HuH-7 (cell line): ENCODE measurements around the gene USP32.
"Not testable (repeated sequence)": the region's sequence is repeated elsewhere in the genome, so short reads cannot be mapped to it uniquely, and the experiment has no call there.

Experiments used
- DNase-seq: peaks from one replicate; pipeline ENCODE4 v3.0.0; 2011; ENCODE audit warnings: low spot score

Gene USP32, protein sequence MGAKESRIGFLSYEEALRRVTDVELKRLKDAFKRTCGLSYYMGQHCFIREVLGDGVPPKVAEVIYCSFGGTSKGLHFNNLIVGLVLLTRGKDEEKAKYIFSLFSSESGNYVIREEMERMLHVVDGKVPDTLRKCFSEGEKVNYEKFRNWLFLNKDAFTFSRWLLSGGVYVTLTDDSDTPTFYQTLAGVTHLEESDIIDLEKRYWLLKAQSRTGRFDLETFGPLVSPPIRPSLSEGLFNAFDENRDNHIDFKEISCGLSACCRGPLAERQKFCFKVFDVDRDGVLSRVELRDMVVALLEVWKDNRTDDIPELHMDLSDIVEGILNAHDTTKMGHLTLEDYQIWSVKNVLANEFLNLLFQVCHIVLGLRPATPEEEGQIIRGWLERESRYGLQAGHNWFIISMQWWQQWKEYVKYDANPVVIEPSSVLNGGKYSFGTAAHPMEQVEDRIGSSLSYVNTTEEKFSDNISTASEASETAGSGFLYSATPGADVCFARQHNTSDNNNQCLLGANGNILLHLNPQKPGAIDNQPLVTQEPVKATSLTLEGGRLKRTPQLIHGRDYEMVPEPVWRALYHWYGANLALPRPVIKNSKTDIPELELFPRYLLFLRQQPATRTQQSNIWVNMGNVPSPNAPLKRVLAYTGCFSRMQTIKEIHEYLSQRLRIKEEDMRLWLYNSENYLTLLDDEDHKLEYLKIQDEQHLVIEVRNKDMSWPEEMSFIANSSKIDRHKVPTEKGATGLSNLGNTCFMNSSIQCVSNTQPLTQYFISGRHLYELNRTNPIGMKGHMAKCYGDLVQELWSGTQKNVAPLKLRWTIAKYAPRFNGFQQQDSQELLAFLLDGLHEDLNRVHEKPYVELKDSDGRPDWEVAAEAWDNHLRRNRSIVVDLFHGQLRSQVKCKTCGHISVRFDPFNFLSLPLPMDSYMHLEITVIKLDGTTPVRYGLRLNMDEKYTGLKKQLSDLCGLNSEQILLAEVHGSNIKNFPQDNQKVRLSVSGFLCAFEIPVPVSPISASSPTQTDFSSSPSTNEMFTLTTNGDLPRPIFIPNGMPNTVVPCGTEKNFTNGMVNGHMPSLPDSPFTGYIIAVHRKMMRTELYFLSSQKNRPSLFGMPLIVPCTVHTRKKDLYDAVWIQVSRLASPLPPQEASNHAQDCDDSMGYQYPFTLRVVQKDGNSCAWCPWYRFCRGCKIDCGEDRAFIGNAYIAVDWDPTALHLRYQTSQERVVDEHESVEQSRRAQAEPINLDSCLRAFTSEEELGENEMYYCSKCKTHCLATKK (N-terminal part only)

DNA sequence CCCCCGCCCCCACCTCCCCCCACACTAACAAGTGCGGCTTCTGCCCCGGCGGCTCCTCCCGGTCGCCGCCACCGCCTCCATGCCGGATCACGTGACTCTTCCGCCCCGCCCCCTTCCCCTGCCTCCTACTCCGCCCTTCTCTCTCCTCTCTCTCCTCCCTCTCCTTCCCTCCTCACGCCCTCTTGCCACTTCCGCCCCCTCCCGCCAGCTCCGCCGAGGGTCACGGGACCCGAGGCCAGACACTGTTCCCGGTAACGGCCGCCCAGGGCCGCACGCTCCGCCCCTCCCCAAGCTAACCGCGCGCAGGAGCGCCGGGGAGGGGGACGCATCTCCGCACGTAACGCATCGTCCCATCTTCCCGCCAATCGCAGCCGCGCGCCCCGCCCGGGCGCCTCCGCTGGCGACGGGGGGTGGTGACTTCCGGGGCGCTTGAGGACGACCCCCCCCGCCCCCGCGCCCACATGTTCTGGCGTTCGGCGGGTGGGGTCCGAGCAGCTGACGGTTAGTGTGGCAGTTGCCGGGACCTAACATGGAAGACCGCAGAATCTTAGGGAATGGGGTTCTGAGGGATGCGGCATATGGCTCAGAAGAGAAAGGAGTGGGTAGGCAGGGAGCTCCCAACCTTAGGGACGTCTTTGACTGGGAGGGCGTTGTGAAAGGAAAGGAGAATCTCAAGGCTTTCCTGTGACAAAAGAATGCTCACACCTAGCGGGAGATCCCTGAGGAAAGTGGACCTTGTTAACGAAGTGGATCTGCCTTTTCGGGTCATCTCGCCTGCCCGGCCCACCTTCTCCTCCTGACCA lies at the start of gene USP32:
TSS of gene USP32 (minus strand) at position 92 of the 803 bp plus-strand sequence. CDS start 194 bp downstream, outside the sequence.
- peak; percentile 91 for DNase-seq

DNA sequence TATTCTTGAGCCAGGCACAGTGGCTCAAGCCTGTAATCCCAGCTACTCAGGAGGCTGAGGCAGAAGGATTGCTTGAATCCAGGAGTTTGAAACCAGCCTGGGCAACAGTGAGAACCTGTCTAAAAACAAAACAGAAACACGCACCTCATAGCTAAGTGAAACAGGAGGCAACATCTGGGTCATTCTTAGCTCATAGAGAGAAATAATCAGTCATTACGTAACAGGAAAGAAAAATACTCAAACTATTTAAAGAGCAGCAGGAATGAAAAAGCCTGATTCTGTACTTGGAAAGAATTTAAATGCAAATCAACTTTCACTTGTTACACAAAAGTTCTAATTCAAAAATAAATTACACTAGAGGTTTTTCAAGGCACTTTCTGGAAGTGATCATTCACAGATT lies 47.6 kb upstream of the USP32 start:
- DNase-seq, result no peak

DNA sequence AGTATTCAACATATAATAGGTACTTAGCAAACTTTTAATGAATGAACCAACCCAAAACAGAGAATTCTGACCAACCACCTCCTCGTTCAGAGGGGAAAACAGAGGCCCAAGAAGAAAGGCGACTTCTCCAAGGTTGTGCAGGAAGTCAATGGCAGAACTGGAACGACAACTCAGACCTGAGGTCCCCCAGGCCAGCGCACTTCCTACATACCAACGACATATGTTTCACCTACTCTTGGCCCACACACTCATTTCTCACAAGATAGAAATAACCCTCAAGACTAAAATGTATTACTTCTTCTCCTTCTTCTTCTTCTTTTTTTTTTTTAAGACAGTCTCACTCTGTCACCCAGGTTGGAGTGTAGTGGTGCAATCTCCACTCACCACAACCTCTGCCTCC lies 44.7 kb upstream of the USP32 start:
- no peak for DNase-seq

DNA sequence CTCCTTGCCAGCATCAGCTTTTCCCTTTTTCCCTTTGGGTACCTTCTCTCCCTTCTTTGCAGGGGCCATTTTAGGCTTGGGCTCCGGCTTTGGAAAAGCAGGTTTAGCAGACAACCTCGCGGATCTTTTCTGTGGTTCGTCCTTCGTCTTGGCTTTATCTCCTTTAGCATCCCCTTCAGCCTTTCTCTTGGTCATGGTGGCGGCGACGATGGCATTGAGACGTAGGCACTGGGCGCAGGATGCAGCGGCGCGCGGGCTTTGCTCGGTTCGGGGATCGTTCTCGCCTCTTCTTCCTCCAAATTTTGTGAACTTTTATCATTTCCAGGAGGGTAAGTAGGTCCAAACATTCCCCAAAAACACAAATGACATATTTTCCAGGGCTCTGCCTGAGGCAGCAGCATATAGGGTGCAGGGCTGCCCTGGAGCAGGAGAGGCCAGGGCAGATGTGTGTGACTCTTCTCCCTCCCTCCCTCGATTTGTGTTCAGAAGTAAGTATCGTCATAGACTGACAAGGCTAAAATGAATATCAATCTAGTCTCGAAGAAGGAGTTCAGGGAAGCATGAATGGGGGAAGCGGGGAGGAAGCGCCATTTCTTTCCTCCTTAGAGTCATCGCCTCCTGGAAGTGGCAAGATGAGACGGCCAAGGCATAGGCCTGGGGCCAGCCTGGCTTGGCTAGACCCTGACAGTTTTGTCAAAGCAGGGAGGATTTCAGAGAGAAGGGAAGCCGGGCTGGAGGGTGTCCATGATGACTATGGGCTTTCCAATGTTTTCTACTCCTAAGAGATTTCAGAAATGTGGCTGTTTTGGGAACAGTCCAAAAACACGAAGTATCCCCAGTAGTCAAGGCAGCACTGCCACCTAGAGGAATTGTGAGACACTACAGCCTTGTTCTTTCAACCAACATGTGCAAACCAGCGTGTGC lies 43.6 kb upstream of the USP32 start:
- DNase-seq, result peak; percentile 73

DNA sequence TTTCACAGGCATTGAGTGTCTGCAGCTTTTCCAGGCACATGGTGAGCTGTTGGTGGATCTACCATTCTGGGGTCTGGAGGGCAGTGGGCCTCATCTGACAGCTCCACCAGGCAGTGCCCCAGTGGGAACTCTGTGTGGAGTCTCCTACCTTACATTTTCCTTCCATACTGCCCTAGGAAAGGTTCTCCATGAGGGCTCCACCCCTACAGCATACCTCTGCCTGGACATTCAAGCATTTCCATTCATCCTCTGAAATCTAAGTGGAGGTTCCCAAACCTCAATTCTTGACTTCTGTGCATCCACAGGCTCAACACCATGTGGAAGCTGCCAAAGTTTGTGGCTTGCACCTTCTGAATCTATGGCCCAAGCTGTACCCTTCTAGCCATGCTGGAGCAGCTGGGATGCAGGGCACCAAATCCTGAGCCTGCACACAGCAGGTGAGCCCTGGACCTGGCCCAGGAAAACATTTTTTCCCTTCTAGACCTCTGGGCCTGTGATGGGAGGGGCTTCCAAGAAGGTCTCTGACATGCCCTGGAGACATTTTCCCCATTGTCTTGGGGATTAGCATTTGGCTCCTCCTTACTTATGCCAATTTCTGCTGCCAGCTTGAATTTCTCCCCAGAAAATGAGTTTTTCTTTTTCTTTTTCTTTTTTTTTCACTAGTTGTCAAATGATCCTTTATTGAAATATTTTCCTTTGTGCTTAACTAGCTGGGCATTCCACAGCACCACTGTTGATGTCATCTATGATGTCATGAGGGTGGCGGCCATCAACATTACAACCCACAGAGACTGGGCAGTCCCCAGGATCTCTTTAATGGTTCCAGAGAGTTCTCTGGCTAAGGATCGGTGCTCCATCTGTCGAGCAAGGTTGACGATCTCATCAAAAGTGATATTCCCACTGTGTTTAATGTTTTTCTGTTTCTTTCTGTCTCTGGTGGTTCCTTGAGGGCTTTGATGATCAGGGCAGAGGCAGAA lies 41.4 kb upstream of the USP32 start:
- not testable (repeated sequence) for DNase-seq

DNA sequence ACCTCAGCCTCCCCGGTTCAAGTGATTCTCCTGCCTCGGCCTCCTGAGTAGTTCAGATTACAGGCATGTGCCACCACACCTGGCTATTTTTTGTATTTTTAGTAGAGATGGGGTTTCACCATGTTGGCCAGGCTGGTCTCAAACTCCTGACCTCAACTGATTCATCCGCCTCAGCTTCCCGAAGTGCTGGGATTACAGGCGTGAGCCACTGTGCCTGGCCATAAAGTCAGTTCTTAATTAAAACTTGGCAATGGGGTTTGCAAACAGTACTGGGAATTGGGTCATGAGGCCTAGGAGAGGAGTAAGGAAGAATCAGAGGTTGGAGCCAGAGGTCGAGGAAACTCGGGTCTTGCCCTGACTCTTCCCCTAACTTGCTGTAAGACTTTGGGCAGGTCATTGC lies 38.6 kb upstream of the USP32 start:
- not testable (repeated sequence) for DNase-seq

DNA sequence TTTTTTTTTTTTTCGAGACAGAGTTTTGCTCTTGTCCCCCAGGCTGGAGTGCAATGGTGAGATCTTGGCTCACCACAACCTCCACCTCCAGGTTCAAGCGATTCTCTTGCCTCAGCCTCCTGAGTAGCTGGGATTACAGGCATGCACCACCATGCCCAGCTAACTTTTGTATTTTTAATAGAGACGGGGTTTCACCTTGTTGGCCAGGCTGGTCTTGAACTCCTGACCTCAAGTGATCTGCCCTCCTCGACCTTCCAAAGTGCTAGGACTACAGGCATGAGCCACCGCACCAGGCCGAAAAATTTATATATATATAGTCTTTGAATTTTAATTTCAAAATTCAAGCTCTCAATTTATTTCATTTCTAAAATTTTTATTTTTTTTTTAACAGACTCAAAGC lies 36.6 kb upstream of the USP32 start:
- DNase-seq, result not testable (repeated sequence)

DNA sequence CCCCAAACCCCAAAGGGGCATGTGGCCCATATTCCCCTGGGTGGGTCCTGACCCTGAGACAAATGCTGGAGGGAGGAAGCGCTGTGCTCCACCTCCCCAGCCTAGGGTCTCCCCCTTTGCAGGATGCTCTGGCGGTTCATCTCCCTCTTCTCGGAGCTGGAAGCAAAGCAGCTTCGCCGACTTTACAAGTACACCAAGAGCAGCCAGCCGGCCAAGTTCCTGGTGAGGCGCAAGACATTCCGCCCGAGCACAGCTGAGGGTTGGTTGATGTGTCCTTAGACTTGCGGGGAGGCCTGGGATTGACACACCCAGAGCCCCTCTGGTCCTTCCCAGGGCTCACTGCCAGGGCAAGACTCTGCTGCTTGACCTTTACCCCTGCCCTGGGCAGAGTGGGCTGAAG lies 34.7 kb upstream of the USP32 start:
- no peak for DNase-seq

DNA sequence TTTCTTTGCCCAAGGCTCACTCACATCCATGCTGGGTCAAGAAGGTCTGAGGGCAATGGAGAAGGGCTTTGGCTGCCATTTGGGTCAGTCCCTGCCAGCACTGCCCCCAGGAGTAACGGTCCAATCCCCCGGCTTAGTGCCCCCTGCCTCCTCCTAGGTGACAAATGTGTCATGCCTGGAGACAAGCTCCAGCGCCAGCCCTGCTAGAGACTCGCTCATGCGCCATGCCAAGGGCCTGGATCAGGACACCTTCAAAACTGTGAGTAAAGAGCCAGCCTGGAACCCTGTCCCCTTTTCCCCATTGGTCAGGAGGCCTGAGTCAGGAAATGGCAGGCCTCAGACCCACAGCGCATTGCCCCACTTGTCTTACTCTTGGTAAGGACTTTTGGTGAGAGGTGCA lies 33.7 kb upstream of the USP32 start:
- DNase-seq, result no peak

DNA sequence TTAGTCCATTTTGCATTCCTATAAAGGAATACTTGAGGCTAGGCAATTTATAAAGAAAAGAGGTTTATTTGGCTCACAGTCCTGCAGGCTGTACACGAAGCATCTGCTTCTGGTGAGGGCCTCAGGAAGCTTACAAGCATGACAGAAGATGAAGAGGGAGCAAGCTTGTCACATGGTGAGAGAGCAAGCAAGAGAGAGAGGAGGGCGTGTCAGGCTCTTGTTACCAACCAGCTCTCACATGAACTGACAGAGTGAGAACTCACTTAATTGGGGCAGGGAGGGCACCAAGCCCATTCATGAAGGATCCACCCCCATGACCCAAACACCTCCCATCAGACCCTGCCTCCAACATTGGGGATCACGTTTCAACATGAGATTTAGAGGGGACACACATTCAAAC lies 31.9 kb upstream of the USP32 start:
- DNase-seq, result no peak

DNA sequence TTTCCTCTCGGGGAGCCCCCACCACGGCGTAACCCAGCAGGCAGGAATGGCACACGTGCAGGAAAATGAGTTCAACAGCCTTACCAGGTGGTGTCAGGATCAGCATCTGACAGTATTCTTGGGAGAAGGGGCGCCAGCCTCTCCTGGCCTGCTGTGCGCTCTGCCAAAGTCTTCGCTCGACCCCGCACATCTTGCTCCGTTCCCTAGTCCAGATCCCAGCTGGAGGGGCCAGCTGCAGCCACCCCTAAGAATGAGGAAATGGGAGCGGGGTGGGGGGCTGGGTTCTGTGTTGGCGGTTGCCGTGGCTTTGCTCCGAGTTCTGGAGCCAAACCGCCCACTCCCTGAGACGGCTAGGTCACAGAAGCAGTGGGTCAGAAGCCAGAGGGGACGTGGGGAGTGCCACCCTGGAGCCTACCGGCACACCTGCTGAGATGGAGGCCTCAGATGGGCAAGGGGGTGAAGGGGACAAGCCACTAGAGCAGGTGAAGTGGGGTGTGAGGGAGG lies 30.3 kb upstream of the USP32 start, which contains the start of gene CHCT1:
TSS of gene CHCT1 (plus strand) at position 328 of the 504 bp plus-strand sequence. CDS start at position 432, 104 bp downstream.
- no peak for DNase-seq

DNA sequence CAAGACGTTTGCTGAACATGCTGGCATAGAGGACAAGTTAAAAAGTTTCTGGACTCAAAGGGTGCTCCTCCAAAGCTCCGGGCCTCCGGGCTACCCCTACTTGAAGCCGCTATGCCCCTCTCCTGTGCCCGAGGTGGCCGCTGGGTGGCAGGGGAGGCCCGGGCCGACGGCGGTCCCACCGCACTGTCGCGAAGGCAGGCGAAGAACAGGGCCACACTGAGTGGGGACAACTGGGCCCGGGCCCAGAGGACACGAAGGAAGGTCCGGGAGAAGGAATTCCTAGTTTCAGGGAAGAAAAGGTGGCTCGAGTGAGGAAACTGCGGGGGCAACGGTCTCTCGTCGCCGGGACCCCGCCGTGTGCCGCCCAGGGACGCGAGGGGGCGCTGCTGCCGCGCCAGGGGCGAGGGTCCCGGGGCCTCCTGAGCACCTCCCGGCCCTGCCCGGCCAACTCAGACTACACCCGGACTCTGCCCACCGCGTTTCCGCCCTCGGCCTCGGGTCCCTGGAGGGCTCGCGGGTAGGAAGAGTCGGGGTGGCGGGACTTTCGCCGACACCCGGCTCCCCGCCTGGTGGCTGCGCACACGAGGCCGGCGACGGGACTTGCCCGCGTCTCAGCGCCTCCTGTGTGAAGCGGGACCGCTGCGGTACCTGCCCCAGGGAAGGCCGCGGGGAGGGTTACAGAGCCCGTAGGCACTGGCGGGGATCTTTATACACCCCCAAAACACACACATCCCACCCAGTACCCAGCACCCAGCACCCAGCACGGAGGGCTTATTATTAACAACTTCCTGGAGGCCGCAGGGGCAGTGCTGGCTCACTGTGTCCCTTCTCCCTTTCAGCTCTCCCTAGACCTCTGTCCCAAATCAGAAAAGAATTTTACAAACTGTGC lies 29.6 kb upstream of the USP32 start:
- DNase-seq, result peak; percentile 90

DNA sequence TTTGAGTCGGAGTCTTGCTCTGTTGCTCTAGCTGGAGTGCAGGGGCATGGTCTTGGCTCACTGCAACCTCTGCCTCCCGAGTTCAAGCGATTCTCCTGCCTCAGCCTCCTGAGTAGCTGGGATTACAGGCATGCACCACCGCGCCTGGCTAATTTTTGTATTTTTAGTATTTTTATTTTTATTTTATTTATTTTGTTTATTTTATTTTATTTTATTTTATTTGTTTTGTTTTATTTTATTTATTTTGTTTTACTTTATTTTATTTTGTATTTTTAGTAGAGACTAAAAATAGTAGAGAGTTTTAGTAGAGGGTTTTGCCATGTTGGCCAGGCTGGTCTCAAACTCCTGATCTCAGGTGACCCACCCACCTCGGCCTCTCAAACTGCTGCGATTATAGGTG lies 27.9 kb upstream of the USP32 start:
- DNase-seq, result not testable (repeated sequence)

DNA sequence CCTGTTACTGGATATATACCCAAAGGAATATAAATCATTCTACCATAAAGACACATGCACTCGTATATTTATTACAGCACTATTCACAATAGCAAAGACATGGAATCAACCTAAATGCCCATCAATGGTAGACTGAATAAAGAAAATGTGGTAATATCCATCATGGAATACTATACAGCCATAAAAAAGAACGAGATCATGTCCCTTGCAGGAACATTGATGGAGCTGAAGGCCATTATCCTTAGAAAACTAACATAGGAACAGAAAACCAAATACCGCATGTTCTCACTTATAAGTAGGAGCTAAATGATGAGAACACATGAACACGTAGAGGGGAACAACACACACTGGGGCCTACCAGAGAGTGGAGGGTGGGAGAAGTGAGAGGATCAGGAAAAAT lies 27.1 kb upstream of the USP32 start:
- DNase-seq, result not testable (repeated sequence)

DNA sequence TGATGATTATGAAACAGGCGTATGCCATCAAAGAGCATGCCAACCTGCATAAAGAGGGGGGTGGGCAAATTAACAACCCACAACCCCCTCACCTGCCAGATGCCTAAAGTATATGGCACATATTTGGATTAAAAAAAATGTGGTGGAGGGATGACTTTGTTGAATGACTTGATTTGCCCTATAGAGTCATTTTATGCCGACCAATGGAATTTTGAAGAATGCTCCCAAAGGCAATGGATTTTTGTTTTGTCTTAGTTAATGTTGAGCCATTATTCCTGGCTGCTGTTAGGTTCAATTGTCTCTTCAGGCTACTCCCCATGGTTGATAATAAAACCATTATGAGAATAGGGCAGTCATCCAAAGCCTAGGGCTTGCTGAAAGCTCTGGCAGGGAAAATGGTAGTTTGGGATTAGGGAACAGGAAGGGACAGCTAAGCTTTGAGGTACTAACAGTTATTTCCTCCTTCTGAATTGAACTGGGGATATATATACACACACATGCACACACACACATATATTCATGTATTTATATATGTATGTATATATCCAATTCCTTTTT lies 24.5 kb upstream of the USP32 start:
- no peak for DNase-seq

DNA sequence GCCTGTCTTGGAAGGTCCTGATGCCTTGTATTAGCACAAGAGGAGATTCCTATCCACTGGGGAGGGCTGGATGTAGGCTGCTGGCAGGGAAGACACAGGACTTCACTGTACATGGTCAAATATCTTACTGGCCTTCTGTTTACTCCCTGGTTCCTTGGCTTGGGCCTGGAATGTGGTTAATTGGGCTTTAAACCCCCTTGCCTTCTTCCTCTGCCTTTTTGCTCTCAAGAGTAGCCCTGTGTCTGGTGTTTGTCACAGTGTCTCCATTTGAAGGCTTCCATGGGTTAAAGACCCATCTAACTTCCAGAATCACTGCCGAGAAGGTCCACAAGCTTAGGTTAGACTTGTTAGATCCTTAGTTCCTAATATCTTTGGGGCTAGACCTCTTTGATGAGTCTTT lies 23.2 kb upstream of the USP32 start:
- DNase-seq, result no peak

DNA sequence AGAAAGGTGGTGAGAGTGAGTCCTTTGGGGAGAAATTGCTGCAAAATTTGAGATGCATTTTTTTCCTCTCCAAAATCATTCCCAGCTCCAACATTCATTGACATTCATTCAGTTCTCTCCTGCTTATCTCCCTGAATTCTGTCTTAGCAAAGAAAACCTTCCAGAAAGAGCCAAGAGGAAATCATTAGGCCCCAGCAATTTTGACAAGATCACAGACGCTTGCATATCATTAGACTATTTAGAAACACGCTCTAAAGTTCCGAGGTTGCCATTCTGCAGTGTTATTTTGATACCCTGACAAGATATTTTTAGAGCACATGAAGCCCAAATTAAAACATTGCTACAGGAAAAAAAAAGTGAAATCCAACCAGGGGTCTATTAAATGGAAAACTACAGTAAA lies 20.8 kb upstream of the USP32 start:
- no peak for DNase-seq
